NCI-H2029 treated with DMSO at 0.1 percent for 48 hours (cell line): Measurements from ENCODE around the gene ATXN7L2.

Experiments used
- DNase-seq: peaks from one replicate; lab custom pipeline; 2025; lab: John Stamatoyannopoulos, UW

ATXN7L2 gene

GRCh38 chr1:109477821-109478220 lies 5.9 kb upstream of the ATXN7L2 start:
- DNase-seq: no peak

GRCh38 chr1:109478806-109479205 lies 4.9 kb upstream of the ATXN7L2 start:
- no peak for DNase-seq

GRCh38 chr1:109479311-109479710 lies 4.4 kb upstream of the ATXN7L2 start:
- DNase-seq: no peak

- no peak for DNase-seq
Observed at GRCh38 chr1:109479901-109480300, 3.8 kb upstream of the ATXN7L2 start.

- DNase-seq: no peak
Observed at GRCh38 chr1:109481646-109482045, 2.1 kb upstream of the ATXN7L2 start.

GRCh38 chr1:109482242-109482641 lies 1.5 kb upstream of the ATXN7L2 start:
- DNase-seq: no peak

GRCh38 chr1:109482791-109483671 lies 674 bp upstream of the ATXN7L2 start:
- no peak for DNase-seq

GRCh38 chr1:109484519-109484975 lies 842 bp downstream of the ATXN7L2 start:
- DNase-seq: no peak

GRCh38 chr1:109485001-109485400 lies 1.3 kb downstream of the ATXN7L2 start:
- DNase-seq: no peak

- DNase-seq: no peak
Observed at GRCh38 chr1:109487261-109487660, 3.6 kb downstream of the ATXN7L2 start.

GRCh38 chr1:109488201-109488600 lies 4.5 kb downstream of the ATXN7L2 start:
- no peak for DNase-seq

GRCh38 chr1:109488696-109489095 lies 5.0 kb downstream of the ATXN7L2 start:
- no peak for DNase-seq

GRCh38 chr1:109490029-109490933 lies 6.6 kb downstream of the ATXN7L2 start:
- no peak for DNase-seq

- no peak for DNase-seq
Observed at GRCh38 chr1:109490934-109491302, 7.2 kb downstream of the ATXN7L2 start.

GRCh38 chr1:109491372-109491771 lies 7.7 kb downstream of the ATXN7L2 start:
- no peak for DNase-seq

- DNase-seq: no peak
Observed at GRCh38 chr1:109492779-109493178, 9.1 kb downstream of the ATXN7L2 start.

GRCh38 chr1:109493227-109493626 lies 9.5 kb downstream of the ATXN7L2 start:
- DNase-seq: no peak

- peak; percentile 21 for DNase-seq
Observed at GRCh38 chr1:109493805-109494539, 10.3 kb downstream of the ATXN7L2 start, which contains the start of gene CYB561D1. TSS of gene CYB561D1 (plus strand) at chr1:109494094. CDS start at chr1:109494140, 46 bp downstream.

GRCh38 chr1:109495738-109496137 lies 12.0 kb downstream of the ATXN7L2 start:
- no peak for DNase-seq

GRCh38 chr1:109497449-109498160 lies 13.9 kb downstream of the ATXN7L2 start:
- no peak for DNase-seq

- no peak for DNase-seq
Observed at GRCh38 chr1:109498161-109498801, 14.6 kb downstream of the ATXN7L2 start.
